DLD1 (cell line): ENCODE data around the gene NDUFAF5.
"Not testable (repeated sequence)": the region's sequence is repeated elsewhere in the genome, so short reads cannot be mapped to it uniquely, and the experiment has no call there.

ENCODE experiments used
- in situ Hi-C: cut with HindIII; loops from 2 replicates; pipeline ENCODE4 v1.10.0; 2017; ENCODE audit warnings: low sequenced_read_pairs

The NDUFAF5 gene, protein sequence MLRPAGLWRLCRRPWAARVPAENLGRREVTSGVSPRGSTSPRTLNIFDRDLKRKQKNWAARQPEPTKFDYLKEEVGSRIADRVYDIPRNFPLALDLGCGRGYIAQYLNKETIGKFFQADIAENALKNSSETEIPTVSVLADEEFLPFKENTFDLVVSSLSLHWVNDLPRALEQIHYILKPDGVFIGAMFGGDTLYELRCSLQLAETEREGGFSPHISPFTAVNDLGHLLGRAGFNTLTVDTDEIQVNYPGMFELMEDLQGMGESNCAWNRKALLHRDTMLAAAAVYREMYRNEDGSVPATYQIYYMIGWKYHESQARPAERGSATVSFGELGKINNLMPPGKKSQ

DNA sequence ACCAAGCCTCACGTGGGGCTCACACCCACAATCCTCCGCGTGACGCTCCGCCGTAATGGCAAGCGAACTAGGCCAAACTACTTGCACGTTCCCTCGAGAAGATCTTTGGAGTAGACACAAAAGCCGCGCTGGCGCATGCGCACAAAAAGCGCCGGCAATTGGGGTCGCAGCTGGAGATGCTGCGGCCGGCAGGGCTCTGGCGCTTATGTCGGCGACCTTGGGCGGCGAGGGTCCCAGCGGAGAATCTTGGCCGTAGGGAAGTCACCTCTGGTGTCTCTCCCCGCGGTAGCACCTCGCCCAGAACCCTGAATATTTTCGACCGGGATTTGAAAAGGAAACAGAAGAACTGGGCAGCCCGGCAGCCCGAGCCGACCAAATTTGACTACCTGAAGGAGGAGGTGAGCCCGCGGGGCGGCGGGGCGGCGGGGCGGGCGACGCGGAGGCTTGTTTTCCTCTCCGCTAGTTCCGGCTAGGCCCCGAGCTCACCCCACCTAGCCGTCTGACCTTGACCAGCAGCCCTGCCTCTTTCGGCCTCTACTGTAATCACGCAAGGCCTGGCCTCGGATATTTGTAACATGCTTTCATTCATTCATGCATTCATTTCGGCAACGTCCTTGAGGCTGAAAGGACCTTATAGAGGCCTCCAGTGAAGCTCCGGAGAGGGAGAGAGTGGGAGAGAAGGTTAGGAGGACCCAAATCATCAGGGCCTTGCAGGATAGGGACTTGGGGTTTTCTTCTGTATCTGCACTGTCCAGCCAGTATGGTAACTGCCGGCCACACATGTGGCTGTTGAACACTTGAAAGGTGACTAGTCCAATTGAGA, at the start of gene NDUFAF5, which contains the start of gene ESF1:
Gene NDUFAF5, plus strand, starts transcription at position 136 of the 823 bp plus-strand sequence. Its CDS starts 41 bp downstream, at position 177.
Gene ESF1, minus strand, starts transcription at position 27 of the 823 bp plus-strand sequence. CDS start 1,779 bp downstream, outside the sequence.
- in situ Hi-C loops: no loop called here

DNA sequence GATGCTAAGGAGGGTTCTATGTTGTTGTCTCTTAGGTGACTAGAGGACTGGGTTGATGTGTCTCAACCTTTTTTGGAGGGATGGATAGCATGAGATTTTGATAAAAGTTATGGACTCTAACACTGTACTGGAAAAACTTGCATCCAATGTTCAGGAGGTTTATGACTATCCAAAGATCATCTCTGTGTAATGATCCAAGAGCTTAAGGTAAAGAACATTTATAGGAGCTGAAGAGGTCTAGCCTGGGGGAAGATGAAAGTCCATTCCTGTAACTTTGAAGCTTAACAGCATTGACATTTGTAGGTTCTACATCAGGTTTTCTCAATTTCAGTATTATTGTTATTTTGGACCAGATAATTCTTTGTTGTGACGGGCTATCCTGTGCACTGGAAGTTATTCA, 49.0 kb upstream of the NDUFAF5 start:
- in situ Hi-C loops: no loop called here

DNA sequence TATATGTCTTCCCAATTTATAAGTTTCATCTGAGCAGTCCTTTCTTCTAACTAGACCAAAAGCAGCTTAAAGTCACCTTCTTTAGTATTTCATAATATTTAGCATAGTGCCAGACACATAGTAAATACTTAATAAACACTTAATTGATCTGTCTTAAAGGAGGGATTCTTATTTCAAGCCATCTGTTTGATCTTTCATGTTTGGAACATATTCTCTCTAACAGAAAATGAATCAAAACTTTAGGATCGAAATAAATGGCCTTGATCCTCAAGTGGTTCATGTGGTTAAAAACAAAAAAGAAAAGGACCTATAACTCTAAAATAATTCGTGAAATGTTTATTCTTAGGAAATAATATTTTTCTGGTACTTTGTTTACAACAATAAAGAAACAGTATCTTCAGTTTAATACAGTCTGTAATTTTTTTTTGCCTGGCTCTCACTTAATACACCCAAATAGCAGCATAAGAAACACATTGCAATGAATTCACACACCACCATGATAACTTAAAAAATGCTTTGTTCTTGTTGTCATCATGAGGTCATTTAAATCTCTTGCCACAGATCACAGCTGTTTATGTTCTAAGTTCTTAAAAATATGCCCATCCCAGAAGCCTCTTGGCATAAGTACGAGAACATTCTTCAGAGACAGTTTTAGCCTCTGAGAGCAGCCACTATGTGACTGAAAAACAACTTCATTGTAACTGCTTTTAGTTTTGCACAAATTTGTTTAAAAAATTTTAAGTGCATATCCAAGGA, 48.2 kb upstream of the NDUFAF5 start:
- in situ Hi-C loops: no loop called here

DNA sequence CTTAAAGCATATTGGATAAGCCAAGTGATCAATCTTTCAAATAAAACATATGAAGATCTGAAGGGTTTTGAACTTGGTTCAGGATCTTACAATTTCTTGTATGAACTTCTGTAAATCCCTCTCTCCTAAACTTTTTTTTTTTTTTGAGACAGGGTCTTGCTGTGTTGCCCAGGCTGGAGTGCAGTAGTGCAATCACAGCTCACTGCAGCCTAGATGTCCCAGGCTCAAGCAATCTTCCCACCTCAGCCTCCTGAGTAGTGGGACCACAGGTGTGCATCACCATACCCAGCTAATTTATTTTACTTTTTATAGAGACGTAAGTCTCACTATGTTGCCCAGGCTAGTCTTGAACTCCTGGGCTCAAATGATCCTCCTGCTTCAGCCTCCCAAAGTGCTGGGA, 46.6 kb upstream of the NDUFAF5 start:
- in situ Hi-C loops: not testable (repeated sequence)

DNA sequence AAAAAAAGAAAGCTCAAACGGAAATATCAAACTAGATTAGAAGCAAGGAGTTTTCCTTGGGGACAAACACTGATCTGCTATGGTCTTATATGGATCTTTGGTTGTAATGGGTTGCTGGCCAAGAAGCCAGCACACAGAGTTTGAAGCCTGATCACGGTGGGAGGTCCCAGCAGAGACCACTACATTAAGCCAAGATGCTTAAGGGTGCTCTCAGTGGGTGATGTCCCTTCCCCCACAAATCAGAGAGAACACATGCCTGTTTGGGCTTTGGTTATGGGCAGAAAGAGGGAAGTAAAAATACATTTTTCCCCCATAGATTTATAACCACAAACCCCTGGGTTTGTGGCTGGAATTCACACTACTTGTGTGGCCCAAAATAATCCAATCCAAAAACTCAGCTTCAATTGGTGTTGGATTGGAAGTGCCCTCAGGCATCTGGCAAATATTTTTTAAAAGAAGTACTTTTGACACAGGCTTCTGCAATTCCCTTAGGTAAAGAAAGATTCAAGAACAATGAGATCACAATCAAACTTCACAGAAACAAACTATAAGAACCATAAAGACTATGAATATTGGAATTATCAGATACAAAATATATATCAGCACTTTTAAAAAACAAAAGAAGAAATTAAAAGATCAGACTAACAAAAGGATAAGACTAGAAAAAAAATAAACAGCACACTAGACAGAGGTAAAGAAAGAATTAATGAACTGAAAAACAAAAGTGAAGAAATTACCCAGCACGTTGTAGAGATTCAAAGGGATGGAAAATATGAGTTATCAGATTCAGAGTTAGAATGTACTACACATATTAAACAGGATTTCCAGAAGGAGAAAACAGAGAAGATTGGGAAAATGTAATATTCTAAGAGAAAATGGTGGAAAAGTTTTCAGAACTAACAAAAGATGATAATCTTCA, 44.8 kb upstream of the NDUFAF5 start:
- in situ Hi-C loops: no loop called here

DNA sequence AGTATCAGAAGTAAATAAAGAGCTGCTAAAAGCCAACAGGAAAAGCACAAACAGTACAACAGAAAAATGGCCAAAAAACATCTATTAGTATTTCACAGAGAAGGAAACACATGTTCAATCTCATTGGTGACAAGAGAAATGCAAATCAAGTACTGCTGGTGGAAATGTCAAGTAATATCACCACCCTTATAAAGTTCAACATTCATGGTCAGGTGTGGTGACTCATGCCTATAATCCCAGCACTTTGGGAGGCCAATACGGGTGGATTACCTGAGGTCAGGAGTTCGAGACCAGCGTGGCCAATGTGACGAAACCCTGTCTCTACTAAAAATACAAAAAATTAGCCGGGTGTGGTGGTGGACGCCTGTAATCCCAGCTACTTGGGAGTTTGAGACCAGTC, 42.9 kb upstream of the NDUFAF5 start:
- in situ Hi-C loops: no loop called here

DNA sequence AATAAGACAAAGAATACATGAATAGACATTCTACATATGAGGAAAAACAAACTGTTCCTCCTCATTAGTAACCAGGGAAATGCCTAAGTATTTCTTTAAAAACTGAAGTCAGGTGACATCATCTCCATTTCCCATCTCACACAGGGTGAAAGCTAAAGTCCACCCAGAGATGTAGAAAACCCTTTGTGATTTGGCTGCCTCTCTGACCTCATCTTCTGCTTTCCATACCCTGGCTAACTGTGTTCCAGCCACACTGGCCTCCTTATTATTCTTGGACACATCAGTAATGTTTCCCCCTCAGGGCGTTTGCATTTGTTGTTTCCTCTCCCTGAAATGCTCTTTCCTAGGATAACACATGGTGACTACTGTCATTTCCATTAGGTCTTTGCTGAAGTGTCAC, 40.5 kb upstream of the NDUFAF5 start:
- in situ Hi-C loops: no loop called here

DNA sequence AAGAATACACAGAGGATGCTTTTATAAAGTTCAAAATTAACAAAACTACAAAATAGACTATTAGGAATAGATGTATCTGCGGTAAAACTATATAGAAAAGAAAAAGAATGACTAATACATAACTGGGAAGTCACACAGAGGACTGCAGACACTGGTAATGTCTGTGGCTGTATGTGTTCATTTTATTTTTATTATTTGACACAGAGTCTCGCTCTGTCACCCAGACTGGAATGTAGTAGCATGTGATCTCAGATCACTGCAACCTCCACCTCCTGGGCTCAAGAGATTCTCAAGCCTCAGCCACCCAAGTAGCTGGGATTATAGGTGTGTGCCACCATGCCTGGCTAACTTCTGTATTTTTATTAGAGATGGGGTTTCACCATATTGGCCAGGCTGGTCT, 39.0 kb upstream of the NDUFAF5 start:
- in situ Hi-C loops: no loop called here

DNA sequence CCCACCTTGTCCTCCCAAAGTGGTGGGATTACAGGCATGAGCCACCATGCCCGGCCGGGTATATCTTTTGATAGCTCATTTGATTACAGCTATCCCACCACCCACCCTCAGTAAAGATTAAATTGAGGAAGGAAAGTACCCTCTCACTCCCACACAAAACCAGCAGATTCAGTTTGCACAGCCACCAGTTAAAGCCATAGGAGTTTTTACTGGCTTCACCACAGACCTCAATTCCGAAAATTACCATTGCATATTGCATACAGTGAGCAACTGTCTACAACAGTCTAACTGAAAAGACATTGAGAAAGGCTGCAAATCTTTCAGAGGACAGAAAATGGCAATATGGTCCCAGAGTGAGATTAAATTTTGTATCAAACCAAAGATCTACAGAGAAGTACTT, 35.0 kb upstream of the NDUFAF5 start:
- in situ Hi-C loops: no loop called here

DNA sequence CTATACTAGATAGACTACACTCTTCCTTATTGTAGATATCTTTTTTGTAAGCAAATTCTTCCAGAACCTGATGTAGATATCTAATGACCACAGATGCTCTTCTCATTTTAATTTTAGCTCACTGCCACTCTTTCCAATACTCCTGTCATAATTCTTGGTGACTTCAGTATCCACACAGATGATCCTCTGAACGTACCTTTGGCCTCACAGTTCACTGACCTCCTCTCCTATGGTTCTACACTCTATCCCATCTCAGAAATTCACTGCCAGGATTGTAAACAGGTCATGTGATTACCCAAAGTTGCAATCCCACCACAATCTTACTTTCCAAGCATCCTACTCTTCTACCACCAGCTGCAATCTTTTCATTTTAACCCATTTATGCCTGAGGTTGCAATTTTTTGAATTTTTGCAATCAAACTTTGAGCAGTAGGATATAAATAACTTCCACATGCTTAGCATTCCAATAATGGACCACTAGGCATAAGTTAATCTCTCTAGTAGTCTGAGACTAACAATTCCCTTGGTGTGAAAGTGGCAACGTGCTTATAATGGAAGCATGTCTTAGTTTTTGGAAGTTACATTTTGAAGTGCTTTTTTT, 31.3 kb upstream of the NDUFAF5 start:
- in situ Hi-C loops: no loop called here

DNA sequence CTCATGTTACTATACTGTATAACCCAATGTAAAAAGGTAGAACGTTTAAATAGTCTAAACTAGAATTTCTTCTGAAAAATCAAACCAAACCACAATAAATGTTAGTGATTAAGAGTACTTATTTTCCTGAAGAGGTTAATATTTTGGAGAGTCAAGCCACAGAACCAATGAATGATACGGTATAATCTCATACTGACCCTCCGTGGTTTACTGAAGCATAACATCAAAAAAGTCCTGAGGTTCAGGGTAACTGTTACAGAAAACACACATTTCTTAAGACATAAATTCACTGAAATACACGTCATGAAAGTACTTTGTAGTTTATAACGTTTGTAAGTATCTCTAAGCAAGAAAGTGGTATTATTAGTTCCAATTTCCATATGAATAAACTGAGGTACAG, 29.0 kb upstream of the NDUFAF5 start:
- in situ Hi-C loops: no loop called here

DNA sequence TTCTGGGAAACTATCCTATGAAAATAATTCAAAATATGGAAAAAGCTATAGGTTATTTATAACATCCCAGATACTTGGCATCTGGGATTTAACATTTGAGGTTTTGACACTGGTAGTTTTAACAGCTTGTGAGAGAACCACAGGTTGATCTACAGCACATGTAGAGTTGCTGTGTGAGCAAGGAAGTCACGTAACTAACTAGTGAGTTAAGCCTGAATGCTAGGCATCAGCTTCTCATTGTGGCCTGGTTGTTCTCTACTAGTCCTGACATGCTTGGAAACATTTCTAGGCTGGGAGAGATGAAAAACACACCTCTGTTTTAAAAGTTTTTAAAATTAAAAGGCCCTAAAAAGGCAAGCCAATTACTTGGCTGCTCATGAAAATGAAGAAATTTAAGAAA, 28.3 kb upstream of the NDUFAF5 start:
- in situ Hi-C loops: no loop called here

DNA sequence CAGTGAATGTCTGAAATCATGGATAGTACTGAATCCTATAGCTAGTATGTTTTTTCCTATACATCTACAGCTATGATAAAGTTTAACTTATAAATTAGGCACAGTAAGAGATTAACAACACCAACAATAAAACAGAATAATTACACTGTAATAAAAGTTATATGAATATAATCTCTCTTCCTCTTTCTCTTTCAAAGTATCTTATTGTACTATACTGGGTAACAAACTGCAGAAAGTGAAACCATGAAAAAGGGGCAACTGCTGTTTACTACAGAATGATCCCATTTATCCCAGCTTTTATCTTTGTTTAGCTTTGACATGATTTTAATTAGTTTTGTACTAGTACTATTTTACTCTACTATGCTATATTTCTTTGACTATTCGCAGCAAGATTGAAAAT, 25.9 kb upstream of the NDUFAF5 start:
- in situ Hi-C loops: no loop called here

DNA sequence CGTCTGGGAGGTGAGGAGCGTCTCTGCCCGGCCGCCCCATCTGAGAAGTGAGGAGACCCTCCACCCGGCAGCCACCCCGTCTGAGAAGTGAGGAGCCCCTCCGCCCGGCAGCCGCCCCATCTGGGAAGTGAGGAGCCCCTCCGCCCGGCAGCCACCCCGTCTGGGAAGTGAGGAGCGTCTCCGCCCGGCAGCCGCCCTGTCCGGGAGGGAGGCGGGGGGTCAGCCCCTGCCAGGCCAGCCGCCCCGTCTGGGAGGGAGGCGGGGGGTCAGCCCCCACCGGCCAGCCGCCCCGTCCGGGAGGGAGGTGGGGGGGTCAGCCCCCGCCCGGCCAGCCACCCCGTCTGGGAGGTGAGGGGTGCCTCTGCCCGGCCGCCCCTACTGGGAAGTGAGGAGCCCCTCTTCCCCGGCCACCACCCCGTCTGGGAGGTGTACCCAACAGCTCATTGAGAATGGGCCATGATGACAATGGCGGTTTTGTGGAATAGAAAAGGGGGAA, 24.3 kb upstream of the NDUFAF5 start:
- in situ Hi-C loops: not testable (repeated sequence)

DNA sequence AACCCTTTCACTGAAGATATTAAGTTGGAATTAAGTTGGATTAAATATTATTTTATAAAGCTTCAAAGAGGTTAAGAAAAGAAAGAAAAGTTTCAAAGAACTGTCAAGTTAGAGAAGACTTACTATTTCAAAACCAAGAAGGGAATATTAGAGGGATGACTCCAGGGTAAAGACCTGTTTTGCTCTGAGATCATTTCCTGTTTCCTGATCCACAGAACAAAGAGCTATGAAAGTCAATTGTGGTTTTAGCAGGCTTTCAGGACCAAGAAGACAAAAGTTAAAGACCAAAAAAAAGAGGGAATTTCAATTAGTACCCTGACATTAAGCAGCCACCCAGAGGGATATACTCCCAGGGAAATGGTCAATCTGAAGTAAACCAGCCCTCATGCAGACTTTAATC, 19.5 kb upstream of the NDUFAF5 start:
- in situ Hi-C loops: no loop called here

DNA sequence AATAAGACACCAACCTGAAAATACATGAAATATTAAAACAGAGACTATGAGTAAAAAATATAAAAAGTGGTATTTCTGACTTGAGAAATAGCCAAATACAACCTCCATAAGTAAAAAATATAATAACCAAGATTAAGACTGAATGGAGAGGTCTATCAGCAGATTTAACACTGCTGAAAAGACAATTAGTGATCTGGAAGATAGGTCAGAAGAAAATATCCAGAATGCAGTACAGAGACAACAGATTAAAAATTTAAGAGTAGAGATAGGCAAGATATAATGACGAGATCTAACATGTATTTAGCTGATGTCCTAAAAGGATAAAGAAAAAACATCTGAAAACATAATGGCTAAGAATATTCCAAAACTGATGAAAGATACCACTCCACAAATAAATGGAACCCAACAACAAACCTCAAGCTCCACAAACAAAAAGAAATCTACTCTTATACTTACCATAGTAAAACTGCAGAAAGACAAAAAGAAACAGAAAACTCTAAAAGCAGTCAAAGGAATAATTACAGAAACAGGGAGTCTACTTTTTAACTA, 18.9 kb upstream of the NDUFAF5 start:
- in situ Hi-C loops: no loop called here

DNA sequence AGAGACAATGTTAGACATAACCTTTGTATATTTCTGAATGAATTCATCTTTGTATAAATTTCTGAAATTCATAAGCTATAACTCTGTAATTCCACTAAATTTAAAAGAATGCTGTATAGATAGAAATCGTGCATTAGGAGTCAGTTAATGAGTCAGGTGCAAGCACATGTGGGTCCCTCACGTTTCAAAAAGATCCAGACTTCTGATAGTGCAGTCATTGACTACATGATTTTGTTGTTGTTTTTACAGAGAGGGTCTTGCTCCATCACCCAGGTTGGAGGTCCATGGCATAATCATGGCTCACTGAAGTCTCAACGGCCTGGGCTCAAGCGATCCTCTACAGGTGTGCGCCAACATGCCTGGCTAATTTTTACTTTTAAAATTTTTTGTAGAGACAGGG, 14.7 kb upstream of the NDUFAF5 start:
- in situ Hi-C loops: no loop called here

DNA sequence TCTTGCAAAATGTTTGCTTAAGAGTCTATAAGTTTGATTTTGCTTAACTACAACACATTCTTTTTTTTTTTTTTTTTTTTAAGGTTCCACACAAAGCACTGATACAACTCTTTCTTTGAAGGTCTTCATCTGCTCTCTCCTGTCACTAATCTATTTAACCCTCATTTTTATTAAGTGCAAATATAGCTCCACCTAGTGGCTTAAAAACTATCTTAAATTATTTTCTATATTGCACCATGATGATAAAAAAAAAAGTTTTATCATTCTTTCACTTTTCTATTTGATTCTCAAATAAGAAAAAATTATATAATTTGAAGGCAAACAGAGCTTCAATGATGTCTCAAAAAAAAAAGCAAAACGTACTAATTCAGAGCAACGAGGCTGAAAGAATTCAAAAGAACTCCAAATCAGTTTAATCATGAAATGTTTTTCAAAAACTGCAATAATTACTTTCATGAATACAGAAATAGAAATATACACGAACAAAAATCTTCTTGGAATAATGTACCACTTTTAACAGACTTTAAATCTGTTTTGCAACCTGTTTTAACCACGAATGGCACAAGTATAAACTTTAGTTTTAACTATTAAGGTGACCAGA, 12.9 kb upstream of the NDUFAF5 start:
- in situ Hi-C loops: no loop called here

DNA sequence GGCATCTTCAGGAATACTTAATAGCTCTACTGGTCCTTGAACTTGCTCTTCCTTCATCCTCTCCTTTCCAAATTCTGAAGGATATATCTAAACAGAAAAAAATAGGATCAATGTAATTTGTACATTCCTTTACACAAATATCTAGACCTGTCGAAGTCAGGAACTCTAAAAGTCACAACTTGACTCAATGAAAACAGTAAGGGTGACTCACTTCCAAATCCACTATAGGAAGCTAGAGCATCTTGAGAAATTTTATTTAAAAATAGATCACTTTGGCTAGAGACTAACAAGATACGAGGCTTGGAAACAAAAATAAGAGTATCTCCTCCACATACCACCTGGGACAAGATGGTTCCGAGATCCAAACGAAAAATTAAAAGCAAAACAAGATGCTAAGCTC, 12.3 kb upstream of the NDUFAF5 start:
- in situ Hi-C loops: no loop called here
